Kidney (tissue), 14 donors: ENCODE results near the gene SLAMF7. TPM values are rescaled to one million over a fixed set of nuclear protein-coding genes. Genes with fewer than 3 reads are reported as not detected.

Experiments
- DNase-seq, 5 donors: peaks; one replicate each; pipeline ENCODE4 v3.0.0-alpha.2; 2013 to 2020
- FAIRE-seq: peaks from 2 replicates; lab custom pipeline; 2012; peaks lifted over from hg19 to GRCh38; lab: Jason Lieb, UNC
- H3K27ac ChIP-seq, 2 donors: one replicate each; pipeline ENCODE4 v1.7.0; 2013; ENCODE audit warnings: low read depth in 2 of 2, low read length in 2 of 2, inconsistent platforms in 1 of 2
- H3K27me3 ChIP-seq: one replicate; pipeline ENCODE4 v1.7.1; 2013; ENCODE audit warnings: low read length, inconsistent platforms; ENCODE audit not compliant: control insufficient read depth, insufficient read depth
- H3K36me3 ChIP-seq, 3 donors: one replicate each; pipeline versions ENCODE4 v1.7.0 to v1.7.1; 2013; ENCODE audit warnings: low read length in 3 of 3, control low read depth in 1 of 3, inconsistent platforms in 1 of 3; ENCODE audit not compliant: insufficient read depth in 3 of 3, control insufficient read depth in 2 of 3
- H3K4me1 ChIP-seq, 3 donors: one replicate each; pipeline versions ENCODE4 v1.7.0 to v1.7.1; 2013; ENCODE audit warnings: low read length in 3 of 3, inconsistent platforms in 1 of 3, low read depth in 1 of 3; ENCODE audit not compliant: control insufficient read depth in 2 of 3, insufficient read depth in 2 of 3
- H3K4me3 ChIP-seq, 3 donors: one replicate each; pipeline versions ENCODE4 v1.7.0 to v1.8.1; 2013; ENCODE audit warnings: low read length in 3 of 3, control low read depth in 1 of 3, inconsistent platforms in 1 of 3
- H3K9ac ChIP-seq, 3 donors: one replicate each; pipeline versions ENCODE4 v1.7.0 to v1.7.1; 2013; ENCODE audit warnings: low read length in 3 of 3, control low read depth in 1 of 3, inconsistent platforms in 1 of 3
- H3K9me3 ChIP-seq, 3 donors: one replicate each; pipeline versions ENCODE4 v1.7.0 to v1.7.1; 2013; ENCODE audit warnings: low read length in 3 of 3, control low read depth in 1 of 3, inconsistent platforms in 1 of 3; ENCODE audit not compliant: control insufficient read depth in 2 of 3, insufficient read depth in 1 of 3
- intact Hi-C: fragments of 100-400 bp; cut with DNase I; formaldehyde crosslinking; loops from one replicate; pipeline ENCODE4 v1.11.1; 2022
- polyA plus RNA-seq: library from polyadenylated mRNA; stranded (reverse); fragments of 350-450 nt; fragmentation: Illumina TruSeq; extraction: RNeasy Lipid Tissue Mini Kit (QIAGEN cat#74804); gene quantifications from one replicate; pipeline ENCODE4 v1.2.3, GENCODE V29; 2014; ENCODE audit warnings: low read depth, low replicate concordance; ENCODE audit not compliant: insufficient read depth
- total RNA-seq: library from RNA; stranded (reverse); fragmentation: NEBNext Ultra II Directional; extraction: Animal tissue kit (Norgen Biotek cat#: 25700); gene quantifications from one replicate; pipeline ENCODE4 v1.2.1, GENCODE V29; 2021
- TF ChIP-seq, protein P1 (sequence below): IDR thresholded peaks from 3 replicates; pipeline ENCODE4 v1.5.1; 2012; ENCODE audit warnings: mild to moderate bottlenecking, moderate library complexity, borderline replicate concordance; ENCODE audit not compliant: insufficient read depth; ENCODE audit errors: extremely low read depth
- donor health status: control.
- donor health status: control.
- donor health status: control.
- donor health status: control.
- donor health status: control.
- donor health status: DM: yes; HTN: yes; CAD: no.
- donor health status: Normal renal cell carcinoma (clear cell type).

Gene SLAMF7
- total and polyA plus RNA-seq, 2 donors from 2014 or later: 0.65 to 13.9 TPM

DNA sequence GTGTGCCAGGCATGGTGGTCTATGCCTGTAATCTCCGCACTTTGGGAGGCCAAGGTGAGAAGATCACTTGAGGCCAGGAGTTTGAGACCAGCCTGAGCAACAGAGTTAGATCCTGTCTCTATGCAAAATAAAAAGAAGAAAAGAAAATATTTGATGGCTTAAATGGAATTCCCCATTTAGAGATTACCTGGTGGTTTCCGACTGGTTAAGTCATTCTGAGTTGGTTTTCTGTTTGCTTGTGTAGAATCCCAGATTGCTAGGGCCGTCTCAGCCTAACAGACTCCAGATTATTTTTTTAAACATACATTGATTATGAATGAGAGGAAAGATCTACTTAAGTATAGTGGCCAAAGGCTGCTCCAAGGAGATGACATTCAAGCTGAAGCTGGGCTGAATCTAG, 34.0 kb downstream of the SLAMF7 start:
- DNase-seq: no peak
- no peak overlapping the region for H3K4me3 ChIP-seq
- no peak overlapping the region for H3K27ac ChIP-seq
- intact Hi-C loops: no loop called here
- no peak for FAIRE-seq
- no peaks in the 10 kb centered on the region for H3K9me3 ChIP-seq
- TF ChIP-seq, protein P1, sequence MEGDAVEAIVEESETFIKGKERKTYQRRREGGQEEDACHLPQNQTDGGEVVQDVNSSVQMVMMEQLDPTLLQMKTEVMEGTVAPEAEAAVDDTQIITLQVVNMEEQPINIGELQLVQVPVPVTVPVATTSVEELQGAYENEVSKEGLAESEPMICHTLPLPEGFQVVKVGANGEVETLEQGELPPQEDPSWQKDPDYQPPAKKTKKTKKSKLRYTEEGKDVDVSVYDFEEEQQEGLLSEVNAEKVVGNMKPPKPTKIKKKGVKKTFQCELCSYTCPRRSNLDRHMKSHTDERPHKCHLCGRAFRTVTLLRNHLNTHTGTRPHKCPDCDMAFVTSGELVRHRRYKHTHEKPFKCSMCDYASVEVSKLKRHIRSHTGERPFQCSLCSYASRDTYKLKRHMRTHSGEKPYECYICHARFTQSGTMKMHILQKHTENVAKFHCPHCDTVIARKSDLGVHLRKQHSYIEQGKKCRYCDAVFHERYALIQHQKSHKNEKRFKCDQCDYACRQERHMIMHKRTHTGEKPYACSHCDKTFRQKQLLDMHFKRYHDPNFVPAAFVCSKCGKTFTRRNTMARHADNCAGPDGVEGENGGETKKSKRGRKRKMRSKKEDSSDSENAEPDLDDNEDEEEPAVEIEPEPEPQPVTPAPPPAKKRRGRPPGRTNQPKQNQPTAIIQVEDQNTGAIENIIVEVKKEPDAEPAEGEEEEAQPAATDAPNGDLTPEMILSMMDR: no peak
- no peaks in the 10 kb centered on the region for H3K36me3 ChIP-seq
- no peaks in the 10 kb centered on the region for H3K4me1 ChIP-seq
- no peak overlapping the region for H3K9ac ChIP-seq
- no peaks in the 10 kb centered on the region for H3K27me3 ChIP-seq

- Histone ChIP-seq H3K27me3 (no peaks in the 10 kb centered on the region), H3K9me3 (no peaks in the 10 kb centered on the region), H3K4me1 (no peaks in the 10 kb centered on the region), H3K36me3 (no peaks in the 10 kb centered on the region), H3K4me3 (no peak overlapping the region), H3K9ac (no peak overlapping the region), H3K27ac (no peak overlapping the region)
- intact Hi-C loops: no loop called here
- no peak for DNase-seq
- FAIRE-seq: no peak
- TF ChIP-seq, protein P1: no peak
These were observed 36.1 kb downstream of the SLAMF7 start for GRCh38 chr1:160774886-160775719.

DNA sequence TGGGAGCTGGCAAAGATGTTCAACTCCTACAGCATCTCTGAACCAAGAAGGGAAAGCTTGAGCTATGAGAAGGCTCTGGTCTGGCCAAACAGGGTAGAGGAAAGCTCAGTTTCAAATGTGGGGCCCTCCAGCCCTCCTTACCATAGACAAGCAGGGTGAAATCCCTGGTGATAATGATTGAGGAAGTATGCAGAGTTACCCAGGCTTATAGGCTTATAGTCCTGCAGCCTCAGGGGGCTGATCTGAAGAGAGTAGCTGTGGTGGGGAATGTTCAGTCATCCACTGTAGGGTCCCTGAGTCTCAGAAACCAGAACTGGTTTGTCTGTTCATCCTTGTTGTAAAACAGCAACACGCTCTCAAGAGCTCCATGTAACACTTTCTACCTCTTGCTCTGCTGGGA, 37.1 kb downstream of the SLAMF7 start:
- no peak overlapping the region for H3K4me3 ChIP-seq
- no peak overlapping the region for H3K27ac ChIP-seq
- H3K36me3 ChIP-seq: no peaks in the 10 kb centered on the region
- DNase-seq (no peak), FAIRE-seq (no peak)
- intact Hi-C loops: no loop called here
- TF ChIP-seq, protein P1: no peak
- H3K4me1 ChIP-seq: no peaks in the 10 kb centered on the region
- H3K27me3 ChIP-seq: no peaks in the 10 kb centered on the region
- no peak overlapping the region for H3K9ac ChIP-seq
- no peaks in the 10 kb centered on the region for H3K9me3 ChIP-seq
